GM12864 (cell line): ENCODE measurements around the gene FTCD.

Source experiments
- DNase-seq: peaks from one replicate; pipeline ENCODE4 v3.0.0-alpha.2; 2011; ENCODE audit warnings: low read depth
- H3K4me3 ChIP-seq: 2 replicates; pipeline ENCODE4 v1.5.1; 2011; ENCODE audit warnings: mild to moderate bottlenecking, low read depth, low read length, control low read depth
- CTCF ChIP-seq: IDR thresholded peaks from 2 replicates; pipeline ENCODE4 v1.5.1; 2011; ENCODE audit warnings: low read depth, mild to moderate bottlenecking, moderate library complexity, low read length, control low read depth, inconsistent platforms; ENCODE audit errors: missing control alignments

FTCD gene

GRCh38 chr21:46163380-46163779 lies 8.0 kb upstream of the FTCD start:
- no peak overlapping the region for H3K4me3 ChIP-seq
- DNase-seq: no peak
- no peak for TF ChIP-seq CTCF

- no peak for DNase-seq
- no peak overlapping the region for H3K4me3 ChIP-seq
- no peak for TF ChIP-seq CTCF
These were observed 6.5 kb upstream of the FTCD start for GRCh38 chr21:46161633-46162592.

DNA sequence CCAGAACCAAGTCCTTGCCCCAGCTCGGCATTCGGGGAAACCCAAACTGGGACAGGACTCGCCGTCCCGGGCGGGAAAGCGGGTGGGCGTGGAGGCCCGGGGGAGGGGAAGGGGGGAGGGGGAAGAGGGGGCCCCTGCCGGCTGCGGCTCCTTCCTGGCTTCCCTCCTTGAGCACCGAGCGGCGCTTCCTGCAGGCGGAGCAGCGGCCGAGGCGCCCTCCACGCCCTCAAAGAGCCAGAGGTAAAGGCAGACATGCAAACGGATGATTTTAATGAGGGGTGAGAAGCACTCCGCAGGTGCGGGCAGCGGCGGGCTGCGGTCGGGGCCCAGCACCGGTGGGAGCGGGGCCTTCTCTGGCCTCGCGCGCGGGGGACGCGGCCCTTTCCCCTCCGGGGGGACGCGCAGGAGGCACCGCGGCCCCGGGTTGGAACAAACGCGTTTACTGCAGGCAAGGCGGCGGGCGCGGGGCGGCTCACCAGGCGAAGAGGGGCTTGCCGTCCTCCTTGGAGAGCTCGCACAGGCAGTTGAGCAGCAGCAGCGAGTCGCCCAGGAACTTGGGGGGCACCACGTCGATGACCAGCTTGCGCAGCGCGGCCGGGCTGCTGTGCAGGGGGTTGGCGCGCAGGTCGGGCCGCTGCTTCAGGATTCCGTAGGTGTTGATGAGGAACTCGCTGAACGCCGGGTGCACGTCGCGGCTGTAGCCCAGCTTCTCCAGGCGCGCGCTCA lies 5.7 kb upstream of the FTCD start:
- DNase-seq: no peak
- TF ChIP-seq CTCF: no peak
- H3K4me3 ChIP-seq: no peak overlapping the region

- no peak for TF ChIP-seq CTCF
- no peak overlapping the region for H3K4me3 ChIP-seq
- DNase-seq: no peak
These were observed 5.2 kb upstream of the FTCD start for GRCh38 chr21:46160657-46160906.

- DNase-seq: no peak
- no peak for TF ChIP-seq CTCF
These were observed 4.7 kb upstream of the FTCD start for GRCh38 chr21:46159841-46160656.

GRCh38 chr21:46159390-46159789 lies 4.0 kb upstream of the FTCD start:
- no peak for TF ChIP-seq CTCF
- DNase-seq: no peak
- H3K4me3 ChIP-seq: no peak overlapping the region

More at GRCh38 chr21:46159841-46160656, 4.7 kb upstream of the FTCD start:
- H3K4me3 ChIP-seq: no peak overlapping the region
